Keratinocyte (primary cell): ENCODE data around the gene FARP1.

ENCODE experiments used
- EZH2 ChIP-seq: IDR thresholded peaks from one replicate; pipeline ENCODE4 v1.6.1; 2012; ENCODE audit warnings: inconsistent platforms, mild to moderate bottlenecking, low read length, moderate library complexity
- TF ChIP-seq, protein P1 (sequence below), 3 experiments: IDR thresholded peaks in 1 of 3; conservative IDR thresholded peaks in 1 of 3; optimal IDR thresholded peaks in 1 of 3; 2 replicates in 2 of 3; 3 replicates in 1 of 3; pipeline versions ENCODE3 to v1.5.1; 2011; ENCODE audit warnings: low read length in 3 of 3, mild to moderate bottlenecking in 3 of 3, moderate library complexity in 2 of 3, control low read depth in 1 of 3, inconsistent platforms in 1 of 3; ENCODE audit not compliant: insufficient read depth in 2 of 3; ENCODE audit errors: extremely low read depth in 1 of 3

DNA sequence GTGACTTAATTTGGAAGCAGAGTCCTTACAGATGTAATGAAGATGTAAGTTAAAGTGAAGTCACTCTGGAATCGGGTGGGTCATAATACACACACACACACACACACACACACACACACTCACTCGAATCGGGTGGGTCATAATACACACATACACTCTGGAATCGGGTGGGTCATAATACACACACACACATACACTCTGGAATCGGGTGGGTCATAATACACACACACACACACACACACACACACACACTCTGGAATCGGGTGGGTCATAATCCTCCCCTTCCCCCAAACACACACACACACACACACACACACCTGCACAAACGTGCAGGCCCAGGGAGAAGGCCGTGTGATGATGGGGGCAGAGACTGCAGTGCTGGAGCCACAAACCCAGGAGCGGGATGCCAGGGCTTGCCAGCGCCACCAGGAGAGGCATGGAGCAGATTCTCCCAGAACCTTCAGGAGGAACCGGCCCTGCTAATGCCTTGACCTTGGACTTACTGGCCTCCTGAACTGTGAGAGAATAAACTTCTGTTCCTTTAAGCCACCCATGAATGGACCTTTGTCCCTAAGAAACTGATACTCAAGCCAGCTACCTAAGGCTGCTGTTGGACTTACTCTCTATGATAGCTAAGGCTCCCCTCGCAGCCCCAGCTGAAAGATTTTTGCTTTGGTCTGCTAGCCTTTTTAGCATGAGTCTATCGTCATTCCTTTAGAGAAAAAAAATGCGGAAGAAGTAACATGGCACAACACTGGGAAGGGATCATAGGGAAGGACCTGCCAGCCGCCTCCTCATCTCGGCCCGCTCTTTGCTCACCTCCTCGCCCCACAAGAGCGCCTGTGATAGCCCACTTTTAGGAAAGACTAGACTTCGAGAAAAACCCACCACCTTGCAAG is 170.4 kb downstream of the FARP1 start:
- TF ChIP-seq, protein P1, sequence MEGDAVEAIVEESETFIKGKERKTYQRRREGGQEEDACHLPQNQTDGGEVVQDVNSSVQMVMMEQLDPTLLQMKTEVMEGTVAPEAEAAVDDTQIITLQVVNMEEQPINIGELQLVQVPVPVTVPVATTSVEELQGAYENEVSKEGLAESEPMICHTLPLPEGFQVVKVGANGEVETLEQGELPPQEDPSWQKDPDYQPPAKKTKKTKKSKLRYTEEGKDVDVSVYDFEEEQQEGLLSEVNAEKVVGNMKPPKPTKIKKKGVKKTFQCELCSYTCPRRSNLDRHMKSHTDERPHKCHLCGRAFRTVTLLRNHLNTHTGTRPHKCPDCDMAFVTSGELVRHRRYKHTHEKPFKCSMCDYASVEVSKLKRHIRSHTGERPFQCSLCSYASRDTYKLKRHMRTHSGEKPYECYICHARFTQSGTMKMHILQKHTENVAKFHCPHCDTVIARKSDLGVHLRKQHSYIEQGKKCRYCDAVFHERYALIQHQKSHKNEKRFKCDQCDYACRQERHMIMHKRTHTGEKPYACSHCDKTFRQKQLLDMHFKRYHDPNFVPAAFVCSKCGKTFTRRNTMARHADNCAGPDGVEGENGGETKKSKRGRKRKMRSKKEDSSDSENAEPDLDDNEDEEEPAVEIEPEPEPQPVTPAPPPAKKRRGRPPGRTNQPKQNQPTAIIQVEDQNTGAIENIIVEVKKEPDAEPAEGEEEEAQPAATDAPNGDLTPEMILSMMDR (optimal IDR thresholded peaks at IDR 0.05 in 1 of 3, IDR thresholded peaks at IDR 0.05 in 1 of 3, conservative IDR thresholded peaks at IDR 0.05 in 1 of 3; ENCODE audit: extremely low read depth in 1 of 3, insufficient read depth in 2 of 3, low read length in 3 of 3), result no peak
- TF ChIP-seq EZH2, result no peak
